ENCODE data around the gene CEP97.
A peak's percentile ranks its signal among the peaks of the same experiment; 100 is the strongest.
"Not testable (repeated sequence)": the region's sequence is repeated elsewhere in the genome, so short reads cannot be mapped to it uniquely, and the experiment has no call there.

Gene CEP97

GRCh38 chr3:101724329-101725193 lies at the start of gene CEP97:
Gene CEP97, plus strand, starts transcription at chr3:101724614. Its CDS starts 63 bp downstream, at chr3:101724677.
- DNase-seq = peak; percentile 97

- DNase-seq = no peak
These were observed 48.7 kb upstream of the CEP97 start for GRCh38 chr3:101675709-101676215.

- no peak for DNase-seq
These were observed 48.1 kb upstream of the CEP97 start for GRCh38 chr3:101676216-101676764.

GRCh38 chr3:101676765-101677435 lies 47.5 kb upstream of the CEP97 start, which contains the start of gene ZBTB11:
Gene ZBTB11, minus strand, starts transcription at chr3:101677132. Its CDS starts 218 bp downstream, at chr3:101676914.
- DNase-seq = no peak

- no peak for DNase-seq
These were observed 46.8 kb upstream of the CEP97 start for GRCh38 chr3:101677436-101678286.

- DNase-seq = not testable (repeated sequence)
These were observed 45.6 kb upstream of the CEP97 start for GRCh38 chr3:101678837-101679236.

- no peak for DNase-seq
These were observed 43.9 kb upstream of the CEP97 start for GRCh38 chr3:101680466-101680865.

GRCh38 chr3:101685050-101685400 lies 39.4 kb upstream of the CEP97 start:
- DNase-seq = no peak

GRCh38 chr3:101685870-101686307 lies 38.5 kb upstream of the CEP97 start:
- DNase-seq = no peak

GRCh38 chr3:101687142-101687931 lies 37.1 kb upstream of the CEP97 start:
- DNase-seq = no peak

GRCh38 chr3:101689286-101689685 lies 35.1 kb upstream of the CEP97 start:
- no peak for DNase-seq

GRCh38 chr3:101690972-101691371 lies 33.4 kb upstream of the CEP97 start:
- no peak for DNase-seq

GRCh38 chr3:101691685-101692671 lies 32.4 kb upstream of the CEP97 start:
- not testable (repeated sequence) for DNase-seq

GRCh38 chr3:101693540-101693939 lies 30.9 kb upstream of the CEP97 start:
- not testable (repeated sequence) for DNase-seq

GRCh38 chr3:101694836-101695235 lies 29.6 kb upstream of the CEP97 start:
- not testable (repeated sequence) for DNase-seq

GRCh38 chr3:101695779-101696372 lies 28.5 kb upstream of the CEP97 start:
- DNase-seq = no peak

- DNase-seq = no peak
These were observed 22.4 kb upstream of the CEP97 start for GRCh38 chr3:101701696-101702634.

- DNase-seq = no peak
These were observed 21.7 kb upstream of the CEP97 start for GRCh38 chr3:101702726-101703125.

- no peak for DNase-seq
These were observed 21.2 kb upstream of the CEP97 start for GRCh38 chr3:101703169-101703568.

Measured in NCI-H1694 treated with DMSO at 0.1 percent for 48 hours (cell line).